Hepatocyte (in vitro differentiated cells): ENCODE measurements around the gene S1PR3. TPM values are rescaled to one million over a fixed set of nuclear protein-coding genes. Genes with fewer than 3 reads are reported as not detected.

Experiments
- DNase-seq: peaks from one replicate; pipeline ENCODE4 v3.0.0-alpha.2; 2016; ENCODE audit warnings: low spot score
- H2AFZ ChIP-seq: fragments of 200-600 bp; sonication (generic); 2 replicates; pipeline ENCODE4 v1.6.0; 2016; ENCODE audit warnings: antibody characterized with exemption, mild to moderate bottlenecking
- H3K27ac ChIP-seq: fragments of 200-600 bp; sonication (generic); 2 replicates; pipeline ENCODE4 v1.5.1; 2016; ENCODE audit warnings: mild to moderate bottlenecking
- H3K27me3 ChIP-seq: fragments of 200-600 bp; sonication (generic); 2 replicates; pipeline ENCODE4 v1.6.1; 2016
- H3K36me3 ChIP-seq: fragments of 200-600 bp; sonication (generic); replicated peaks from 2 replicates; pipeline ENCODE4 v1.5.1; 2016; ENCODE audit warnings: low read depth; ENCODE audit not compliant: insufficient read depth
- H3K4me1 ChIP-seq: fragments of 200-600 bp; sonication (generic); 2 replicates; pipeline ENCODE4 v1.5.1; 2016; ENCODE audit warnings: mild to moderate bottlenecking, moderate library complexity; ENCODE audit not compliant: insufficient read depth
- H3K4me2 ChIP-seq: fragments of 200-600 bp; sonication (generic); 2 replicates; pipeline ENCODE4 v1.6.0; 2016
- H3K4me3 ChIP-seq: fragments of 200-600 bp; sonication (generic); 2 replicates; pipeline ENCODE4 v1.5.1; 2016; ENCODE audit warnings: mild to moderate bottlenecking
- H3K79me2 ChIP-seq: fragments of 200-600 bp; sonication (generic); 2 replicates; pipeline ENCODE4 v1.6.0; 2017; ENCODE audit warnings: mild to moderate bottlenecking
- H3K9me2 ChIP-seq: fragments of 200-600 bp; sonication (generic); replicated peaks from 2 replicates; pipeline ENCODE4 v1.6.0; 2017; ENCODE audit warnings: mild to moderate bottlenecking; ENCODE audit not compliant: insufficient read depth
- H3K9me3 ChIP-seq: fragments of 200-600 bp; sonication (generic); 2 replicates; pipeline ENCODE4 v1.5.1; 2016; ENCODE audit warnings: low read depth, mild to moderate bottlenecking
- H4K20me1 ChIP-seq: fragments of 200-600 bp; sonication (generic); 2 replicates; pipeline ENCODE4 v1.6.0; 2016; ENCODE audit warnings: mild to moderate bottlenecking; ENCODE audit not compliant: insufficient read depth, poor library complexity, severe bottlenecking
- EZH2 ChIP-seq: fragments of 200-600 bp; sonication (generic); IDR thresholded peaks from 2 replicates; pipeline ENCODE4 v1.6.1; 2016; ENCODE audit warnings: antibody characterized with exemption, mild to moderate bottlenecking, borderline replicate concordance
- EZH2phosphoT487 ChIP-seq: fragments of 200-600 bp; sonication (generic); IDR thresholded peaks from one replicate; pipeline ENCODE4 v1.6.1; 2018; ENCODE audit warnings: antibody characterized with exemption, mild to moderate bottlenecking, low read depth, moderate library complexity; ENCODE audit not compliant: unreplicated experiment, severe bottlenecking
- WGBS: methylation state at CpG from one replicate; pipeline ENCODE4 v1.1.6; 2016; ENCODE audit warnings: low lambda C conversion rate; ENCODE audit errors: missing lambda C conversion rate; 5-methylcytosine and 5-hydroxymethylcytosine counted together
- polyA plus RNA-seq: library from polyadenylated mRNA; unstranded; fragments of >200 nt; fragmentation: Nextera tagmentation; extraction: Ambion mirVana; gene quantifications from 2 replicates; pipeline ENCODE4 v1.2.1, GENCODE V29; 2016
- total RNA-seq: library from RNA; depleted of rRNA; stranded (reverse); fragments of >200 nt; gene quantifications from 2 replicates; pipeline ENCODE4 v1.2.3, GENCODE V29; 2014
- TF ChIP-seq, protein P1 (sequence below): fragments of 200-600 bp; sonication (generic); IDR thresholded peaks from 2 replicates; pipeline ENCODE4 v1.5.1; 2016; ENCODE audit warnings: antibody characterized with exemption, mild to moderate bottlenecking; ENCODE audit not compliant: poor library complexity

Gene S1PR3
- total and polyA plus RNA-seq, 2 experiments from 2014 or later = 21.4 to 46.1 TPM

DNA sequence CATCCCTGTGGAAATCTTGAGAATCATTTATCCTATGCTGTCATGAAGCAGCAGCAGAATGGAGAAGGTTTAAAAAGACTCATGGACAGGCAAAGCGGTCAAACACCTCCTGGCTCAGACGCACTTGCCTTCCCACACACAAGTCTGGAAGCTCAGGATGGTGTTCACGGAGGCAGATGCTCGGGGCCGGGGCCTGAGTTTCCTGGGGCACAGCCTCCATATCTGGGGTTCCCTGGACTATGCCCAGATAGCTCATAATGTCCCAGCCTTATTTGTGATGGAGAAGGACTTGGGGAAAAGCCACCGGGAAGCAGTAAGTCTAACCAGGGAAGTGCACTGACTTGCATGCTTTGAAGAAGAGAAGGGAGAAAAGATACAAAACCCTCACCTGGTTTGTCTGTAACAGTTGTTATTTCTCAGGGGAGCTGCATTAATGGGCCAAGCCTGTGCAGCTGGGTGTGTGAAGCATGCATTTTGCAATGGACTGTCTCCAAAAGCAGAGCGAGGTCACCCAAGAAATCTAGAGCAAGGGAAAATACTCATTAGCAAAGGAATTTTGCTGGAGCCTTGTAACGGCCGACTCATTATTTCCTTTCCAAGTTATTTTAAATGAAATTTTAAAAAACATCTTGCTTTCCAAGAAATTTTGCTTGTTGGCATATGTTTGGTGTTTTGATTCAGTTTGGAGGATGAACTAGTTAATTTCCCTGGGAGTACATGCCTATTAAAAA is 3.4 kb downstream of the S1PR3 start:
- no peaks in the 10 kb centered on the region for H3K36me3 ChIP-seq
- H3K4me1 ChIP-seq = peaks cover 30% of the 10 kb centered on the region
- TF ChIP-seq EZH2 (no peak), EZH2phosphoT487 (no peak)
- TF ChIP-seq, protein P1, sequence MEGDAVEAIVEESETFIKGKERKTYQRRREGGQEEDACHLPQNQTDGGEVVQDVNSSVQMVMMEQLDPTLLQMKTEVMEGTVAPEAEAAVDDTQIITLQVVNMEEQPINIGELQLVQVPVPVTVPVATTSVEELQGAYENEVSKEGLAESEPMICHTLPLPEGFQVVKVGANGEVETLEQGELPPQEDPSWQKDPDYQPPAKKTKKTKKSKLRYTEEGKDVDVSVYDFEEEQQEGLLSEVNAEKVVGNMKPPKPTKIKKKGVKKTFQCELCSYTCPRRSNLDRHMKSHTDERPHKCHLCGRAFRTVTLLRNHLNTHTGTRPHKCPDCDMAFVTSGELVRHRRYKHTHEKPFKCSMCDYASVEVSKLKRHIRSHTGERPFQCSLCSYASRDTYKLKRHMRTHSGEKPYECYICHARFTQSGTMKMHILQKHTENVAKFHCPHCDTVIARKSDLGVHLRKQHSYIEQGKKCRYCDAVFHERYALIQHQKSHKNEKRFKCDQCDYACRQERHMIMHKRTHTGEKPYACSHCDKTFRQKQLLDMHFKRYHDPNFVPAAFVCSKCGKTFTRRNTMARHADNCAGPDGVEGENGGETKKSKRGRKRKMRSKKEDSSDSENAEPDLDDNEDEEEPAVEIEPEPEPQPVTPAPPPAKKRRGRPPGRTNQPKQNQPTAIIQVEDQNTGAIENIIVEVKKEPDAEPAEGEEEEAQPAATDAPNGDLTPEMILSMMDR = no peak
- peaks cover 16% of the 10 kb centered on the region for H4K20me1 ChIP-seq
- DNase-seq = no peak
- no peak overlapping the region for H2AFZ ChIP-seq
- H3K4me3 ChIP-seq = peak overlapping the region; percentile 14
- H3K27ac ChIP-seq = peak overlapping the region; percentile 68
- H3K27me3 ChIP-seq = no peaks in the 10 kb centered on the region
- WGBS = 55% methylated on average over 9 of the region's 9 CpGs
- no peaks in the 10 kb centered on the region for H3K9me2 ChIP-seq
- H3K4me2 ChIP-seq = peak overlapping the region; percentile 95
- H3K9me3 ChIP-seq = no peaks in the 10 kb centered on the region
- peaks cover 80% of the 10 kb centered on the region for H3K79me2 ChIP-seq

DNA sequence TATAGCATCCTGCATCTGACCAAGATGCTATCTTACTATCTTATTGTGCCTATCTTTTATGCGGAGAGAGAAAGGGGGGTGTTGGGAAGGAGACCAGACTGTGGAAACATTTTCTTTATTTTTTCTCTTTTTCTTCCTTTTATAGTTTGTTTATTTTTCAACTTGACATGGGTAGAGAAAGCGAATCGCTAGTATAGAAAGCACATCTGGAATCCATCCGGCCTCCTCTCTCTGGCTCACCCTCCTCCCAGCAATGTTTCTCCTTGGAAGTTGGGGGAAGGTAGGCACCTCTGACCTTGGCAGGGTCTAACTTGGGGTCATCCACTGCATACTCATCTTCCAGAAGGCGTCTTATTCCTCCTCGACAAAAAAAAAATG is 3.9 kb downstream of the S1PR3 start:
- Histone ChIP-seq H3K79me2 (peaks cover 86% of the 10 kb centered on the region), H3K9me3 (no peaks in the 10 kb centered on the region), H3K4me1 (peaks cover 29% of the 10 kb centered on the region), H3K27me3 (no peaks in the 10 kb centered on the region), H3K36me3 (no peaks in the 10 kb centered on the region), H2AFZ (no peak overlapping the region), H3K4me2 (peak overlapping the region; percentile 95), H4K20me1 (peaks cover 16% of the 10 kb centered on the region), H3K4me3 (no peak overlapping the region), H3K9me2 (no peaks in the 10 kb centered on the region), H3K27ac (peak overlapping the region; percentile 68)
- 62% methylated on average over 6 of the region's 6 CpGs for WGBS
- no peak for DNase-seq
- TF ChIP-seq EZH2phosphoT487 = no peak
- TF ChIP-seq, protein P1 = no peak
- TF ChIP-seq EZH2 = no peak

DNA sequence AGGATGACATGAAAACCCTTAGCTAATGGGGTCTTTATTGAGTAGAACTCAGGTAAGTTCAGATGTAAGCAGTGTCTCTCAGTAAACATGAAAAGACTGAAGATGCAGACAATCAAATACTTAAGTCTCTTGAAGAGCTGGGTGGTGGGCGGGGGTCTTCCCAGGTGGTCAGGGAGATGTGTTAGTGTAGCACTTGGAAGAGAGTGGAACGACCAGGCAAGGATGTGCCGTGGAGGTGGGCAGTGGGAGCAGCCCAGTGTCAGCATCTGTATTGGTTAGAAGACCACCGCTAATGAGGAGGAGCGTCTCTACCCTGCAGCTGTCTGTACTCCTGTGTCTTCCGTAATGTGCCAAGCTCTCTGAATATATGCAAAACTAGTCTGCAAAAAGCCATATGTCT is 4.4 kb downstream of the S1PR3 start:
- H2AFZ ChIP-seq = no peak overlapping the region
- peaks cover 16% of the 10 kb centered on the region for H4K20me1 ChIP-seq
- peaks cover 89% of the 10 kb centered on the region for H3K79me2 ChIP-seq
- no peaks in the 10 kb centered on the region for H3K36me3 ChIP-seq
- peak overlapping the region; percentile 68 for H3K27ac ChIP-seq
- WGBS = 89% methylated on average over 6 of the region's 6 CpGs
- no peak for DNase-seq
- no peak overlapping the region for H3K4me3 ChIP-seq
- no peaks in the 10 kb centered on the region for H3K9me2 ChIP-seq
- TF ChIP-seq, protein P1 = no peak
- TF ChIP-seq EZH2phosphoT487 (no peak), EZH2 (no peak)
- peaks cover 28% of the 10 kb centered on the region for H3K4me1 ChIP-seq
- H3K9me3 ChIP-seq = no peaks in the 10 kb centered on the region
- no peaks in the 10 kb centered on the region for H3K27me3 ChIP-seq
- H3K4me2 ChIP-seq = peak overlapping the region; percentile 95
